Nephron progenitor cell (in vitro differentiated cells): Measurements from ENCODE around the gene TGFB3.
A peak's percentile ranks its signal among the peaks of the same experiment; 100 is the strongest.

Source experiments
- DNase-seq: peaks from one replicate; pipeline ENCODE4 v3.0.0; 2021
- H3K27ac Mint-ChIP-seq: 2 replicates; pipeline ENCODE4 v1.8.0; 2021; ENCODE audit warnings: mild to moderate bottlenecking, moderate library complexity, mixed read lengths
- H3K27me3 Mint-ChIP-seq: 2 replicates; pipeline ENCODE4 v1.8.0; 2021; ENCODE audit warnings: mild to moderate bottlenecking, low read depth, mixed read lengths; ENCODE audit not compliant: poor library complexity
- H3K36me3 Mint-ChIP-seq: 2 replicates; pipeline ENCODE4 v1.8.0; 2021; ENCODE audit warnings: low read depth, mixed read lengths
- H3K4me1 Mint-ChIP-seq: 2 replicates; pipeline ENCODE4 v1.8.0; 2021; ENCODE audit warnings: mixed read lengths
- H3K4me3 Mint-ChIP-seq: 2 replicates; pipeline ENCODE4 v1.8.0; 2021; ENCODE audit warnings: mild to moderate bottlenecking, moderate library complexity, mixed read lengths
- H3K9me3 Mint-ChIP-seq: 2 replicates; pipeline ENCODE4 v1.8.0; 2021; ENCODE audit warnings: mild to moderate bottlenecking, moderate library complexity, mixed read lengths
- TF ChIP-seq, protein P1 (sequence below): fragments of 200-600 bp; sonication (generic); IDR thresholded peaks from 2 replicates; pipeline ENCODE4 v1.5.0; 2021; ENCODE audit warnings: antibody characterized with exemption

Gene TGFB3

DNA sequence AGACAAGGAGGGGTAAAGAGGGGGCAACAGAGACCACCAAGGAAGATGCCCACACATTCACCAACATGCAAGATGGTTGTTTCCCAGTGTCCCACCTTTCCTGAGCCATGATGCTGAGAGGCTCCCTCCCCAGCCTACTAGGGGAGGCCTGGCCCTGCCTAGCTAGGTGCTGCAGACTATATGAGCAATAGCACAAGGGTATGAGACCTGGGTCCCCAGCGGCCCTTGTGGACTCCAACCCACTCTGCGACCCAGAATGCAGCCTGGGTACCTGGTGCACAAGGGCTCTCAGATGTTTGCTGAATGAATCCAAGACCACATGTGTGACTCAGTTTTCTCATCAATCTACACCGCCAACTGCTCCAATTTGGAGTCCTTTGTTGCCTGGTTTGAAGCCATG, 13.9 kb downstream of the TGFB3 start:
- TF ChIP-seq, protein P1, sequence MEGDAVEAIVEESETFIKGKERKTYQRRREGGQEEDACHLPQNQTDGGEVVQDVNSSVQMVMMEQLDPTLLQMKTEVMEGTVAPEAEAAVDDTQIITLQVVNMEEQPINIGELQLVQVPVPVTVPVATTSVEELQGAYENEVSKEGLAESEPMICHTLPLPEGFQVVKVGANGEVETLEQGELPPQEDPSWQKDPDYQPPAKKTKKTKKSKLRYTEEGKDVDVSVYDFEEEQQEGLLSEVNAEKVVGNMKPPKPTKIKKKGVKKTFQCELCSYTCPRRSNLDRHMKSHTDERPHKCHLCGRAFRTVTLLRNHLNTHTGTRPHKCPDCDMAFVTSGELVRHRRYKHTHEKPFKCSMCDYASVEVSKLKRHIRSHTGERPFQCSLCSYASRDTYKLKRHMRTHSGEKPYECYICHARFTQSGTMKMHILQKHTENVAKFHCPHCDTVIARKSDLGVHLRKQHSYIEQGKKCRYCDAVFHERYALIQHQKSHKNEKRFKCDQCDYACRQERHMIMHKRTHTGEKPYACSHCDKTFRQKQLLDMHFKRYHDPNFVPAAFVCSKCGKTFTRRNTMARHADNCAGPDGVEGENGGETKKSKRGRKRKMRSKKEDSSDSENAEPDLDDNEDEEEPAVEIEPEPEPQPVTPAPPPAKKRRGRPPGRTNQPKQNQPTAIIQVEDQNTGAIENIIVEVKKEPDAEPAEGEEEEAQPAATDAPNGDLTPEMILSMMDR: no peak
- Mint-ChIP-seq H3K4me1 (peaks cover 5% of the 10 kb centered on the region), H3K4me3 (no peak overlapping the region), H3K9me3 (no peaks in the 10 kb centered on the region), H3K36me3 (peaks cover 23% of the 10 kb centered on the region), H3K27ac (no peak overlapping the region), H3K27me3 (peaks cover 4% of the 10 kb centered on the region)
- no peak for DNase-seq

- Mint-ChIP-seq H3K9me3 (no peaks in the 10 kb centered on the region), H3K27me3 (no peaks in the 10 kb centered on the region), H3K27ac (no peak overlapping the region), H3K36me3 (peaks cover 57% of the 10 kb centered on the region), H3K4me1 (no peaks in the 10 kb centered on the region), H3K4me3 (no peak overlapping the region)
- DNase-seq: no peak
- TF ChIP-seq, protein P1: no peak
These were observed 20.1 kb downstream of the TGFB3 start for GRCh38 chr14:75961662-75962061.

DNA sequence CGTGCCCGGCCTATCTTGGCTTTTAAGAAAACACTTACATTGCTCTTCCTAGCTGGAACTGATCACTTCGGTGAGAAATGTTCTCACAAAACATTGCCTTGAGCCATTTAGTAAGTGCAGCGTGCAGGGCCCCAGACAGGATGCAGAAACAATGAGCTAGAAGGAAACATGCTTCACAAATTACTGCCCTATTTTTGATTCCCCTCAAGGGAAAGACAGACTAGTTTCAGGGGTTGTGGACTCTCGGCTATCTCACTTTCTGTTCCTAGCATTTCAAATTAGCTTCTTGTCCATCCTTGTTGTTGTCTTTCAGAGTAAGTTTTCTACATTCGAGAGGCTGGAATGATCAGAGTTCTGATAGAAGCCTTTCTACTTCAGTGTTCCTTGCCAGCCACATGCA, 21.6 kb downstream of the TGFB3 start:
- H3K4me3 Mint-ChIP-seq: no peak overlapping the region
- no peak for DNase-seq
- H3K27me3 Mint-ChIP-seq: no peaks in the 10 kb centered on the region
- peaks cover 43% of the 10 kb centered on the region for H3K36me3 Mint-ChIP-seq
- H3K4me1 Mint-ChIP-seq: no peaks in the 10 kb centered on the region
- TF ChIP-seq, protein P1: no peak
- H3K9me3 Mint-ChIP-seq: no peaks in the 10 kb centered on the region
- H3K27ac Mint-ChIP-seq: no peak overlapping the region

GRCh38 chr14:75959031-75959430, 22.8 kb downstream of the TGFB3 start:
- Mint-ChIP-seq H3K36me3 (peaks cover 49% of the 10 kb centered on the region), H3K27ac (no peak overlapping the region)
- TF ChIP-seq, protein P1: no peak

DNA sequence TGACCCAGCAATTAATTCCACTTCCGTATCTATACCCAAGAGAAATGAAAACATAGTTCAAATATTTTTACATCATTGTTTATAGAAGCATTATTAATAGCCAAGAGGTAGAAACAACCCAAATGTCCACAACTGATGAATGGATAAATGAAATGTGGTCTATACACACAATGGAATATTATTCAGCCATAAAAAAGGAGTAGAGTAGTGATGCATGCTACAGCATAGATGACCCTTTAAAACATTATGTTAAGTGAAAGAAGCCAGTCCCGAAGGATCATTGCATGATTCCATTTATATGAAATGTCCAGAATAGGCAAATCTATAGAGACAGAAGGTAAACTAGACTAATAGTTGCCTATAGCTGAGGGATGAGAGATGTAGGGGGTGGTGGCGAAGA, 29.3 kb downstream of the TGFB3 start:
- no peak overlapping the region for H3K4me3 Mint-ChIP-seq
- DNase-seq: no peak

More at GRCh38 chr14:75959031-75959430, 22.8 kb downstream of the TGFB3 start:
- DNase-seq: no peak
- Mint-ChIP-seq H3K4me1 (no peaks in the 10 kb centered on the region), H3K9me3 (no peaks in the 10 kb centered on the region), H3K27me3 (no peaks in the 10 kb centered on the region), H3K4me3 (no peak overlapping the region)

GRCh38 chr14:75946785-75947184, 35.0 kb downstream of the TGFB3 start:
- no peaks in the 10 kb centered on the region for H3K27me3 Mint-ChIP-seq
- H3K9me3 Mint-ChIP-seq: peaks cover under 1% of the 10 kb centered on the region
- H3K4me1 Mint-ChIP-seq: no peaks in the 10 kb centered on the region
- no peak for DNase-seq
- H3K27ac Mint-ChIP-seq: peak overlapping the region; percentile 48
- H3K36me3 Mint-ChIP-seq: peaks cover 26% of the 10 kb centered on the region
- TF ChIP-seq, protein P1: no peak
- H3K4me3 Mint-ChIP-seq: no peak overlapping the region

More for the DNA sequence above, 29.3 kb downstream of the TGFB3 start:
- no peaks in the 10 kb centered on the region for H3K27me3 Mint-ChIP-seq
- H3K9me3 Mint-ChIP-seq: peaks cover 8% of the 10 kb centered on the region
- peaks cover 26% of the 10 kb centered on the region for H3K36me3 Mint-ChIP-seq
- H3K4me1 Mint-ChIP-seq: no peaks in the 10 kb centered on the region
- TF ChIP-seq, protein P1: no peak
- H3K27ac Mint-ChIP-seq: no peak overlapping the region
